Right lobe of liver (tissue), 4 donors: Measurements from ENCODE around the gene ZBTB4.

Experiments
- POLR2A ChIP-seq: fragments of 450-650 bp; IDR thresholded peaks from one replicate; pipeline ENCODE4 v1.6.1; 2017; ENCODE audit warnings: antibody characterized with exemption, mild to moderate bottlenecking
- TF ChIP-seq, protein P1 (sequence below), 4 donors: fragments of 200-600 bp in 3 of 4; fragments of 450-650 bp in 1 of 4; IDR thresholded peaks; one replicate each; pipeline versions ENCODE4 v1.5.1 to v1.8.0; 2016 to 2022; ENCODE audit warnings: antibody characterized with exemption in 4 of 4, mild to moderate bottlenecking in 2 of 4
- donor health status: DM: no; HTN: no; CAD: no.
- donor health status: DM: no; HTN: no; CAD: no.
- donor health status: DM: no; HTN: yes; CAD: no.

DNA sequence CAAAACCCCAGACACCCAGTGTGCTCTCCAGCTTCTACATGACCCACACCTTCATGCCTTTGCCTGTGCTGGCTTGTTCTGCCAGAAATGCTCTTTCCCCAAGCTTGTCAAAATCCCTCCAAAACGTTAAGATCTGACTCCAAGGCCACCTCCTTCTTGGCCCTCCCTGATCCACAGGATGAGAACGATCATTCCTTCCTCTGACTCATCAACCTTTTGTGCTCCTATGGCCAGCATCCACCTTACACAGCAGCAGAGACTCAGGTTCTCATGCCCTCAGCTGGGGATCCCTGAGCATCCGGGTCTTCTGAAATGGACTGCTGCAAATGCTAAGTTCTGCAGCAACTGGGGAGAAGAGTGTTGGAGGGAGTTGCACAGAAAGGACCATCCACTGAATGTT lies 2.9 kb downstream of the ZBTB4 start:
- TF ChIP-seq, protein P1, sequence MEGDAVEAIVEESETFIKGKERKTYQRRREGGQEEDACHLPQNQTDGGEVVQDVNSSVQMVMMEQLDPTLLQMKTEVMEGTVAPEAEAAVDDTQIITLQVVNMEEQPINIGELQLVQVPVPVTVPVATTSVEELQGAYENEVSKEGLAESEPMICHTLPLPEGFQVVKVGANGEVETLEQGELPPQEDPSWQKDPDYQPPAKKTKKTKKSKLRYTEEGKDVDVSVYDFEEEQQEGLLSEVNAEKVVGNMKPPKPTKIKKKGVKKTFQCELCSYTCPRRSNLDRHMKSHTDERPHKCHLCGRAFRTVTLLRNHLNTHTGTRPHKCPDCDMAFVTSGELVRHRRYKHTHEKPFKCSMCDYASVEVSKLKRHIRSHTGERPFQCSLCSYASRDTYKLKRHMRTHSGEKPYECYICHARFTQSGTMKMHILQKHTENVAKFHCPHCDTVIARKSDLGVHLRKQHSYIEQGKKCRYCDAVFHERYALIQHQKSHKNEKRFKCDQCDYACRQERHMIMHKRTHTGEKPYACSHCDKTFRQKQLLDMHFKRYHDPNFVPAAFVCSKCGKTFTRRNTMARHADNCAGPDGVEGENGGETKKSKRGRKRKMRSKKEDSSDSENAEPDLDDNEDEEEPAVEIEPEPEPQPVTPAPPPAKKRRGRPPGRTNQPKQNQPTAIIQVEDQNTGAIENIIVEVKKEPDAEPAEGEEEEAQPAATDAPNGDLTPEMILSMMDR (IDR thresholded peaks at IDR 0.05) = no peak
- no peak for TF ChIP-seq POLR2A
